GM12878 (cell line): ENCODE measurements around the gene KDM4C. TPM values are rescaled to one million over a fixed set of nuclear protein-coding genes. Genes with fewer than 3 reads are reported as not detected.
A peak's percentile ranks its signal among the peaks of the same experiment; 100 is the strongest.

ENCODE experiments used
- ATAC-seq: fragments of 200-7000 bp; cut with Tn5 transposase; 3 replicates; pipeline ENCODE4 v1.9.1; 2020; ENCODE audit warnings: mild to moderate bottlenecking, moderate library complexity
- BruUV-seq: library from RNA; stranded (reverse); fragments of 400-500 nt; replicated peaks from 2 replicates; lab custom pipeline; 2021; lab: Mats Ljungman, UMichigan
- CTCF ChIA-PET: fragments of 300-600 bp; sonication (Branson Sonifier 250); formaldehyde crosslinking; extraction: SDS; loops from one replicate; lab custom pipeline; 2021; ENCODE audit warnings: inconsistent platforms; lab: Yijun Ruan, JAX
- POLR2A ChIA-PET: fragments of 350-600 bp; formaldehyde crosslinking; extraction: SDS; loops from one replicate; lab custom pipeline; 2021; ENCODE audit warnings: inconsistent platforms; lab: Charles Lee
- RAD21 ChIA-PET: fragments of 300-600 bp; sonication (Branson Sonifier 250); formaldehyde crosslinking; loops from one replicate; lab custom pipeline; 2023; ENCODE audit warnings: antibody characterized with exemption; ENCODE audit not compliant: unreplicated experiment; lab: Charles Lee
- SMC1A ChIA-PET: fragments of 300-600 bp; sonication (Branson Sonifier 250); formaldehyde crosslinking; loops from one replicate; lab custom pipeline; 2023; ENCODE audit not compliant: unreplicated experiment, uncharacterized antibody; lab: Charles Lee
- DNase-seq: peaks from one replicate; pipeline ENCODE4 v3.0.0-alpha.2; 2011; ENCODE audit warnings: low read depth, low spot score
- FAIRE-seq: peaks from 3 replicates; lab custom pipeline; 2011; peaks lifted over from hg19 to GRCh38; lab: Jason Lieb, UNC
- H2AFZ ChIP-seq: 2 replicates; pipeline ENCODE4 v1.6.0; 2011; ENCODE audit warnings: low read depth, low read length, control low read depth; ENCODE audit not compliant: control insufficient read depth
- H3K27ac ChIP-seq: 2 replicates; pipeline ENCODE4 v1.5.1; 2011; ENCODE audit warnings: control low read depth; ENCODE audit not compliant: control insufficient read depth, insufficient read depth
- H3K27me3 ChIP-seq, 2 experiments: replicated peaks in 1 of 2; 2 replicates each; pipeline versions ENCODE4 v1.6.0 to v1.6.1; 2011; ENCODE audit warnings: low read length in 1 of 2; ENCODE audit not compliant: control insufficient read depth in 2 of 2, insufficient read depth in 2 of 2
- H3K36me3 ChIP-seq, 2 experiments: 2 replicates each; pipeline ENCODE4 v1.5.1; 2011; ENCODE audit warnings: low read length in 1 of 2; ENCODE audit not compliant: control insufficient read depth in 2 of 2, insufficient read depth in 2 of 2
- H3K4me1 ChIP-seq: 2 replicates; pipeline ENCODE4 v1.6.1; 2011; ENCODE audit warnings: mild to moderate bottlenecking, low read length, moderate library complexity, mixed read lengths; ENCODE audit not compliant: control insufficient read depth, insufficient read depth
- H3K4me2 ChIP-seq: 2 replicates; pipeline ENCODE4 v1.6.0; 2011; ENCODE audit warnings: control low read depth; ENCODE audit not compliant: control insufficient read depth, insufficient read depth
- H3K4me3 ChIP-seq: fragments of 200-600 bp; sonication (generic); 2 replicates; pipeline ENCODE4 v1.5.1; 2016
- H3K79me2 ChIP-seq: 2 replicates; pipeline ENCODE4 v1.6.0; 2011; ENCODE audit warnings: low read length; ENCODE audit not compliant: control insufficient read depth, insufficient read depth
- H3K9ac ChIP-seq: 2 replicates; pipeline ENCODE4 v1.8.0; 2011; ENCODE audit warnings: low read length, control low read depth, mixed read lengths; ENCODE audit not compliant: control insufficient read depth, insufficient read depth
- H3K9me3 ChIP-seq: replicated peaks from 3 replicates; pipeline ENCODE4 v1.5.1; 2011; ENCODE audit warnings: mild to moderate bottlenecking, low read length; ENCODE audit not compliant: control insufficient read depth, insufficient read depth
- H4K20me1 ChIP-seq: 2 replicates; pipeline ENCODE4 v1.6.0; 2011; ENCODE audit not compliant: control insufficient read depth, insufficient read depth
- BHLHE40 ChIP-seq, 2 experiments: fragments of 450-650 bp in 1 of 2; IDR thresholded peaks; 2 replicates each; pipeline ENCODE4 v1.6.1; 2011 to 2017; ENCODE audit warnings: low read depth in 2 of 2, borderline replicate concordance in 1 of 2, improper control_type of control experiment in 1 of 2, low read length in 1 of 2, mild to moderate bottlenecking in 1 of 2
- JUNB ChIP-seq: IDR thresholded peaks from 2 replicates; pipeline ENCODE4 v1.6.1; 2016; ENCODE audit warnings: antibody characterized with exemption, mild to moderate bottlenecking
- RAD21 ChIP-seq: IDR thresholded peaks from 2 replicates; pipeline ENCODE4 v1.6.1; 2011; ENCODE audit warnings: mild to moderate bottlenecking, low read depth, low read length, moderate library complexity; ENCODE audit not compliant: insufficient read depth
- RFX5 ChIP-seq: IDR thresholded peaks from 2 replicates; pipeline ENCODE4 v1.6.1; 2011; ENCODE audit warnings: low read depth, low read length, improper control_type of control experiment
- RUNX3 ChIP-seq: IDR thresholded peaks from 2 replicates; pipeline ENCODE4 v1.6.1; 2012; ENCODE audit warnings: low read length, inconsistent platforms
- SMC3 ChIP-seq: IDR thresholded peaks from 2 replicates; pipeline ENCODE4 v1.6.1; 2011; ENCODE audit warnings: low read length, improper control_type of control experiment, borderline replicate concordance
- WGBS: methylation state at CpG from one replicate; pipeline ENCODE4 v1.1.6; 2016; ENCODE audit warnings: low lambda C conversion rate; ENCODE audit not compliant: insufficient replicate concordance, insufficient coverage; ENCODE audit errors: missing lambda C conversion rate; 5-methylcytosine and 5-hydroxymethylcytosine counted together
- in situ Hi-C: fragments of 300-500 bp; cut with MboI; formaldehyde crosslinking; loops from 9 replicates; pipeline ENCODE4 v1.14.3; 2018; ENCODE audit warnings: mixed read lengths
- intact Hi-C: fragments of 100-400 bp; cut with micrococcal nuclease; formaldehyde crosslinking; loops from one replicate; pipeline ENCODE4 v1.14.2; 2022; ENCODE audit not compliant: unreplicated experiment
- polyA plus RNA-seq, 11 experiments: library from polyadenylated mRNA; depleted of rRNA in 4 of 11; unstranded in 6 of 11; stranded (reverse) in 5 of 11; fragments of >200 nt; fragmentation: Nextera tagmentation in 4 of 11; fragmentation: Illumina TruSeq in 1 of 11; extraction: Ambion mirVana in 4 of 11; extraction: Trizol in 1 of 11; gene quantifications; 1 replicate in 1 of 11; 2 replicates in 10 of 11; pipeline versions ENCODE4 v1.2.1 to v1.2.3, GENCODE V29; 2011 to 2016; ENCODE audit warnings: inconsistent platforms in 2 of 11, missing spikeins in 2 of 11, low read depth in 1 of 11
- total RNA-seq, 4 experiments: library from RNA; depleted of rRNA in 3 of 4; stranded (reverse); fragments of >200 nt in 3 of 4; fragmentation: Illumina TruSeq in 1 of 4; extraction: Trizol in 1 of 4; gene quantifications; 2 replicates each; pipeline versions ENCODE4 v1.2.1 to v1.2.3, GENCODE V29; 2013 to 2021
- TF ChIP-seq, protein P1 (sequence below), 3 experiments: IDR thresholded peaks in 2 of 3; conservative IDR thresholded peaks in 1 of 3; 2 replicates each; pipeline ENCODE4 v1.5.1; 2011; ENCODE audit warnings: low read depth in 3 of 3, low read length in 3 of 3, mild to moderate bottlenecking in 3 of 3, control low read depth in 2 of 3, moderate library complexity in 2 of 3, inconsistent platforms in 1 of 3, mixed read lengths in 1 of 3; ENCODE audit not compliant: control insufficient read depth in 2 of 3, insufficient read depth in 1 of 3; ENCODE audit errors: extremely low read depth in 1 of 3

Gene KDM4C
- total and polyA plus RNA-seq, 10 of the 15 experiments (the other 5 are each of a cell fraction or from before 2014, with no cell fraction given): 6.8 to 41.2 (median 20.1) TPM

- RAD21 ChIA-PET: interaction anchor here (0.8 to 3.0 kb wide), 17 partner anchors 9 to 707 kb away, joined by 3 to 15 read pairs (median 4); no protein-coding TSS in a partner anchor
- TF ChIP-seq JUNB: peak; percentile 23; the same call in 1 of the 2 replicates
- TF ChIP-seq BHLHE40 (IDR thresholded peaks at IDR 0.05; ENCODE audit: borderline replicate concordance in 1 of 2, low read depth in 2 of 2, low read length in 1 of 2): no peak
- peak; percentile 57; the same call in 1 of the 2 replicates for TF ChIP-seq RUNX3
- peak; percentile 34; the same call in 1 of the 2 replicates for TF ChIP-seq SMC3
- TF ChIP-seq RAD21: peak; percentile 82
- TF ChIP-seq RFX5: no peak
- TF ChIP-seq, protein P1, sequence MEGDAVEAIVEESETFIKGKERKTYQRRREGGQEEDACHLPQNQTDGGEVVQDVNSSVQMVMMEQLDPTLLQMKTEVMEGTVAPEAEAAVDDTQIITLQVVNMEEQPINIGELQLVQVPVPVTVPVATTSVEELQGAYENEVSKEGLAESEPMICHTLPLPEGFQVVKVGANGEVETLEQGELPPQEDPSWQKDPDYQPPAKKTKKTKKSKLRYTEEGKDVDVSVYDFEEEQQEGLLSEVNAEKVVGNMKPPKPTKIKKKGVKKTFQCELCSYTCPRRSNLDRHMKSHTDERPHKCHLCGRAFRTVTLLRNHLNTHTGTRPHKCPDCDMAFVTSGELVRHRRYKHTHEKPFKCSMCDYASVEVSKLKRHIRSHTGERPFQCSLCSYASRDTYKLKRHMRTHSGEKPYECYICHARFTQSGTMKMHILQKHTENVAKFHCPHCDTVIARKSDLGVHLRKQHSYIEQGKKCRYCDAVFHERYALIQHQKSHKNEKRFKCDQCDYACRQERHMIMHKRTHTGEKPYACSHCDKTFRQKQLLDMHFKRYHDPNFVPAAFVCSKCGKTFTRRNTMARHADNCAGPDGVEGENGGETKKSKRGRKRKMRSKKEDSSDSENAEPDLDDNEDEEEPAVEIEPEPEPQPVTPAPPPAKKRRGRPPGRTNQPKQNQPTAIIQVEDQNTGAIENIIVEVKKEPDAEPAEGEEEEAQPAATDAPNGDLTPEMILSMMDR (IDR thresholded peaks at IDR 0.05 in 2 of 3, conservative IDR thresholded peaks at IDR 0.05 in 1 of 3; ENCODE audit: control insufficient read depth in 2 of 3, extremely low read depth in 1 of 3, insufficient read depth in 1 of 3, low read depth in 3 of 3, low read length in 3 of 3): peak; percentile 36 to 60 (median 47); a peak in 5 of 6 replicates
- TF ChIP-seq, all 136 proteins: peak for 5
- no peak overlapping the region for H3K4me3 ChIP-seq
- 49% methylated on average over 4 of the region's 4 CpGs for WGBS
- intact Hi-C loops (loop anchor here (2.0 to 5.0 kb wide), 3 partner anchors 210 to 709 kb away; no protein-coding TSS in a partner anchor), in situ Hi-C loops (no loop called here)
- DNase-seq: peak; percentile 16
- no peaks in the 10 kb centered on the region for H4K20me1 ChIP-seq
- FAIRE-seq: peak; percentile 81
- no peaks in the 10 kb centered on the region for H3K79me2 ChIP-seq
- ATAC-seq: peak; percentile 81
- no peaks in the 10 kb centered on the region for H3K27me3 ChIP-seq
- H3K36me3 ChIP-seq: peaks cover 0 to 7% of the 10 kb centered on the region in 2 experiments; a peak in 1 of 4 replicates
- no TSS peak for BruUV-seq
- no peaks in the 10 kb centered on the region for H3K4me1 ChIP-seq
- H2AFZ ChIP-seq: no peak overlapping the region
- no peak overlapping the region for H3K9ac ChIP-seq
- ChIA-PET POLR2A (interaction anchor here (1.2 to 1.3 kb wide), 2 partner anchors 9 to 12 kb away, joined by 3 read pairs; no protein-coding TSS in a partner anchor), SMC1A (interaction anchor here (0.6 to 2.2 kb wide), 35 partner anchors 9 to 709 kb away, joined by 3 to 12 read pairs (median 3); no protein-coding TSS in a partner anchor), CTCF (interaction anchor here (0.6 to 2.0 kb wide), 61 partner anchors 9 to 743 kb away, joined by 3 to 10 read pairs (median 4); no protein-coding TSS in a partner anchor)
- H3K27ac ChIP-seq: no peak overlapping the region
- H3K4me2 ChIP-seq: no peak overlapping the region
- no peaks in the 10 kb centered on the region for H3K9me3 ChIP-seq
Measured at GRCh38 chr9:6827439-6828145, 69.8 kb downstream of the KDM4C start.
